Right lobe of liver (tissue), 6 donors: ENCODE measurements around the gene TPM2. TPM values are rescaled to one million over a fixed set of nuclear protein-coding genes. Genes with fewer than 3 reads are reported as not detected.

Experiments used
- ATAC-seq, 4 donors: fragments of 200-7000 bp; cut with Tn5 transposase; one replicate each; pipeline ENCODE4 v1.9.1; 2020; ENCODE audit warnings: mild to moderate bottlenecking in 4 of 4, moderate library complexity in 4 of 4
- DNase-seq, 3 donors: peaks; one replicate each; pipeline ENCODE4 v3.0.0-alpha.2; 2020
- H3K27ac ChIP-seq, 3 donors: fragments of 200-600 bp; one replicate each; pipeline ENCODE4 v1.8.0; 2022
- H3K27me3 ChIP-seq, 2 donors: fragments of 200-600 bp; one replicate each; pipeline ENCODE4 v1.8.0; 2022
- H3K36me3 ChIP-seq, 4 donors: fragments of 200-600 bp; sonication (generic) in 1 of 4; one replicate each; pipeline versions ENCODE4 v1.5.1 to v1.8.0; 2017 to 2022; ENCODE audit warnings: control low read depth in 1 of 4
- H3K4me1 ChIP-seq, 4 donors: fragments of 200-600 bp; sonication (generic) in 1 of 4; one replicate each; pipeline versions ENCODE4 v1.5.1 to v1.8.0; 2017 to 2022; ENCODE audit warnings: control low read depth in 1 of 4
- H3K4me3 ChIP-seq, 3 donors: fragments of 200-600 bp; one replicate each; pipeline ENCODE4 v1.8.0; 2022
- H3K9me3 ChIP-seq, 4 donors: fragments of 200-600 bp; sonication (generic) in 1 of 4; one replicate each; pipeline versions ENCODE4 v1.5.1 to v1.8.0; 2017 to 2022; ENCODE audit warnings: control low read depth in 1 of 4
- CTCF ChIP-seq, 4 donors: fragments of 200-600 bp in 3 of 4; fragments of 450-650 bp in 1 of 4; IDR thresholded peaks; one replicate each; pipeline versions ENCODE4 v1.5.1 to v1.8.0; 2016 to 2022; ENCODE audit warnings: antibody characterized with exemption in 4 of 4, mild to moderate bottlenecking in 2 of 4
- POLR2A ChIP-seq: fragments of 450-650 bp; IDR thresholded peaks from one replicate; pipeline ENCODE4 v1.6.1; 2017; ENCODE audit warnings: antibody characterized with exemption, mild to moderate bottlenecking
- WGBS: methylation state at CpG from one replicate; pipeline ENCODE4 v1.1.6; 2018; ENCODE audit warnings: low coverage, low lambda C conversion rate; ENCODE audit not compliant: insufficient coverage; ENCODE audit errors: missing lambda C conversion rate; 5-methylcytosine and 5-hydroxymethylcytosine counted together
- intact Hi-C, 2 donors: fragments of 100-400 bp; cut with DNase I; formaldehyde crosslinking; loops; one replicate each; pipeline versions ENCODE4 v1.11.2 to v1.14.1; 2022
- total RNA-seq, 6 experiments: library from RNA; depleted of rRNA in 2 of 6; stranded (reverse); fragments of >200 nt in 2 of 6; fragmentation: NEBNext Ultra II Directional in 3 of 6; extraction: Animal tissue kit (Norgen Biotek cat#: 25700) in 3 of 6; gene quantifications; one replicate each; pipeline versions ENCODE4 v1.1.0 to v1.2.4, GENCODE V29; 2016 to 2023
- donor health status: DM: no; HTN: yes; CAD: no.
- donor health status: DM: no; HTN: no; CAD: no.
- donor health status: DM: no; HTN: no; CAD: no.
- donor health status: DM: no; HTN: yes; CAD: no.
- donor health status: DM: no; HTN: yes; CAD: no.

TPM2 gene
- total RNA-seq, 6 experiments from 2014 or later: 4.7 to 23.3 (median 12.4) TPM

DNA sequence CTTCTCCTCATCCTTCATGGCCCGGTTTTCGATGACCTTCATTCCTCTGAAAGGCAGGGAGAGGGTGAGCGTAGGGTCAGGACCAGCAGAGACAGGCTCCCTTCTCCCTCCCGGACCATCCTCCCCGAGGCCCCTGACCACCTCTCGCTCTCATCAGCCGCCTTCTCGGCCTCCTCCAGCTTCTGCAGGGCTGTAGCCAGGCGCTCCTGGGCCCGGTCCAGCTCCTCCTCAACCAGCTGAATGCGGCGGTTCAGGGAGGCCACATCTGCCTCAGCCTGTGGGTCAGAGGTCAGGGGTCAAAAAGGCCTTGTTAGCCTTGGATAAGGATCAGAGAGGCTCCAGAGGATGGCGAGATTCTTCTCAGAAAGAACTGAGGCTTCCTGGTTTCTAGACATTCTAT, 4.2 kb downstream of the TPM2 start:
- peak in 1 of 3 donors; percentile 15 for DNase-seq
- 41% methylated on average over 5 of the region's 13 CpGs for WGBS
- no peak overlapping the region for H3K4me3 ChIP-seq
- no peaks in the 10 kb centered on the region for H3K27me3 ChIP-seq
- H3K36me3 ChIP-seq: no peaks in the 10 kb centered on the region
- peaks cover 0 to 2% (median 0%) of the 10 kb centered on the region in 4 donors for H3K4me1 ChIP-seq
- TF ChIP-seq CTCF (IDR thresholded peaks at IDR 0.05): no peak
- H3K27ac ChIP-seq: no peak overlapping the region
- peak in 3 of 4 donors; percentile 14 to 66 (median 34) for ATAC-seq
- intact Hi-C loops: no loop called here
- no peaks in the 10 kb centered on the region for H3K9me3 ChIP-seq

GRCh38 chr9:35684921-35685320, 4.8 kb downstream of the TPM2 start:
- Histone ChIP-seq H3K4me3 (no peak overlapping the region), H3K27ac (no peak overlapping the region), H3K4me1 (no peaks in the 10 kb centered on the region), H3K27me3 (no peaks in the 10 kb centered on the region), H3K9me3 (no peaks in the 10 kb centered on the region), H3K36me3 (no peaks in the 10 kb centered on the region)
- ATAC-seq: no peak
- intact Hi-C loops: no loop called here
- DNase-seq: peak in 1 of 3 donors; percentile 8
- no peak for TF ChIP-seq POLR2A
- TF ChIP-seq CTCF (IDR thresholded peaks at IDR 0.05): no peak
- WGBS: 100% methylated on average over 2 of the region's 10 CpGs

GRCh38 chr9:35683323-35683722, 6.4 kb downstream of the TPM2 start:
- WGBS: 73% methylated on average over 2 of the region's 2 CpGs
- Histone ChIP-seq H3K4me3 (no peak overlapping the region), H3K27me3 (no peaks in the 10 kb centered on the region), H3K4me1 (no peaks in the 10 kb centered on the region), H3K9me3 (no peaks in the 10 kb centered on the region), H3K36me3 (no peaks in the 10 kb centered on the region), H3K27ac (no peak overlapping the region)
- DNase-seq: no peak
- TF ChIP-seq CTCF (IDR thresholded peaks at IDR 0.05) (no peak), POLR2A (no peak)
- intact Hi-C loops: no loop called here
- ATAC-seq: no peak

DNA sequence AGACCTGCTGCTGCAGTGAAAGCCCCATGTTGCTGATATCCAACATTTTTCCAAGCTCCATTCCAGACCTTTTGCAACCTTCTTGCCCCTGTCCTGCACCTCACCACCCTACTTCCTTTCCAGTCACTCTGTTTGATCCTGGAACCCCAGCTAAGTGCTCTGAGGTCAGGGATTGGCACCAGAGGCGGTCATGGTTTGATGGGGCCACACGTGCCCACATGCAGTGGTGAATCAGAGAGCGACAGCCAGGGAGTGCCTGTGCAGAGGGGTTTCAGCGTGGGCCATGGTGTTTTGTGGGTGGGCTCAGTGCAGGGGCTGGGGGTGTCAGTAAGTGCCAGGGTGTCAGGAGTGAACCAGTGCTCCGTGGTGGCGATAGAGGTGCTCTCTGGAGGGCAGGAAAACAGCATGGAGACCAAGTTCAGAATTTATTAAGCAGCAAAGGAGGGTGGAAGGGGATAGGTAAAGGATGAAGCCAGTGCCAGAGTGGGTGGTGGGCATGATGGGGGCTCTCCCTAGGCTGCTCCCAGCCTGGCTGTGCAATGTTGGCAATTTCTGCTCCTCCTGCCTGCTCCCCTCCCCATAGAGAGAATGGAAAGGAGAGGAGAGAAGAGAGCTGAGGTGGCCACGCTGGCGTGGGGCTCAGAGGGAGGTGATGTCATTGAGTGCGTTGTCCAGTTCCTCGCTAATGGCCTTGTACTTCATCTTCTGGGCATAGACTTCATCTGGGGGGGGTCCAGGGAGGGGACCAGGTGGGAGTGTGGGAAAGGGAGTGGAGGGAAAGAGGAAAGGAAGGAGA, 7.0 kb downstream of the TPM2 start:
- Histone ChIP-seq H3K36me3 (no peaks in the 10 kb centered on the region), H3K4me3 (no peak overlapping the region), H3K9me3 (no peaks in the 10 kb centered on the region), H3K27me3 (no peaks in the 10 kb centered on the region), H3K27ac (no peak overlapping the region), H3K4me1 (no peaks in the 10 kb centered on the region)
- WGBS: 92% methylated on average over 10 of the region's 10 CpGs
- ATAC-seq: no peak
- peak in 1 of 3 donors; percentile 6 for DNase-seq
- TF ChIP-seq CTCF (IDR thresholded peaks at IDR 0.05) (no peak), POLR2A (no peak)
- intact Hi-C loops: no loop called here
